Endodermal cell (in vitro differentiated cells): Measurements from ENCODE around the gene CRTC3. TPM values are rescaled to one million over a fixed set of nuclear protein-coding genes. Genes with fewer than 3 reads are reported as not detected.
A peak's percentile ranks its signal among the peaks of the same experiment; 100 is the strongest.

ENCODE experiments used
- DNase-seq: peaks from one replicate; pipeline ENCODE4 v3.0.0-alpha.2; 2017
- H3K27ac ChIP-seq: 2 replicates; pipeline ENCODE4 v1.5.1; 2013; ENCODE audit warnings: mild to moderate bottlenecking, low read depth, low read length, moderate library complexity
- H3K27me3 ChIP-seq: 2 replicates; pipeline ENCODE4 v1.6.1; 2013; ENCODE audit warnings: mild to moderate bottlenecking, low read length, moderate library complexity; ENCODE audit not compliant: insufficient read depth, control insufficient read depth, poor library complexity, severe bottlenecking
- H3K36me3 ChIP-seq: 2 replicates; pipeline ENCODE4 v1.7.0; 2013; ENCODE audit warnings: mild to moderate bottlenecking, low read length, moderate library complexity; ENCODE audit not compliant: control insufficient read depth, insufficient read depth
- H3K4me1 ChIP-seq: one replicate; pipeline ENCODE4 v1.7.0; 2013; ENCODE audit warnings: low read length; ENCODE audit not compliant: control insufficient read depth, insufficient read depth
- H3K4me3 ChIP-seq: 2 replicates; pipeline ENCODE4 v1.5.1; 2013; ENCODE audit warnings: mild to moderate bottlenecking, low read length, moderate library complexity
- H3K9ac ChIP-seq: 2 replicates; pipeline ENCODE4 v1.6.1; 2013; ENCODE audit warnings: mild to moderate bottlenecking, low read length, moderate library complexity; ENCODE audit not compliant: poor library complexity, severe bottlenecking; ENCODE audit errors: extremely low read depth
- H3K9me3 ChIP-seq: 2 replicates; pipeline ENCODE4 v1.6.1; 2013; ENCODE audit warnings: mild to moderate bottlenecking, low read length, moderate library complexity; ENCODE audit not compliant: control insufficient read depth
- H3K27ac Mint-ChIP-seq: 2 replicates; pipeline ENCODE4 v1.8.0; 2020; ENCODE audit warnings: mixed read lengths
- H3K27me3 Mint-ChIP-seq: 2 replicates; pipeline ENCODE4 v1.8.0; 2021; ENCODE audit warnings: mild to moderate bottlenecking, mixed read lengths; ENCODE audit not compliant: insufficient read depth
- H3K36me3 Mint-ChIP-seq: 2 replicates; pipeline ENCODE4 v1.8.0; 2020; ENCODE audit warnings: low read depth, mixed read lengths
- H3K4me1 Mint-ChIP-seq: 2 replicates; pipeline ENCODE4 v1.8.0; 2020; ENCODE audit warnings: mixed read lengths
- H3K4me3 Mint-ChIP-seq: 2 replicates; pipeline ENCODE4 v1.8.0; 2020; ENCODE audit warnings: mild to moderate bottlenecking, moderate library complexity, mixed read lengths
- H3K9me3 Mint-ChIP-seq: 2 replicates; pipeline ENCODE4 v1.8.0; 2020; ENCODE audit warnings: mild to moderate bottlenecking, mixed read lengths
- WGBS, 2 experiments: methylation state at CpG; one replicate each; pipeline versions ENCODE4 v1.1.5 to v1.1.7; 2013; ENCODE audit warnings: missing lambda C conversion rate in 2 of 2, mixed read lengths in 1 of 2; ENCODE audit not compliant: insufficient coverage in 1 of 2, insufficient read length in 1 of 2; 5-methylcytosine and 5-hydroxymethylcytosine counted together
- total RNA-seq, 2 donors: library from RNA; stranded (reverse); fragmentation: NEBNext Ultra II Directional in 1 of 2; extraction: Animal tissue kit (Norgen Biotek cat#: 25700) in 1 of 2; gene quantifications; 2 replicates in 1 of 2; 3 replicates in 1 of 2; pipeline ENCODE4 v1.2.1, GENCODE V29; 2021
- TF ChIP-seq, protein P1 (sequence below): fragments of 200-600 bp; sonication (generic); conservative IDR thresholded peaks from 2 replicates; pipeline ENCODE4 v1.5.0; 2021; ENCODE audit warnings: antibody characterized with exemption, mild to moderate bottlenecking

Gene CRTC3
- total RNA-seq, 2 donors from 2014 or later: 17.3 to 21.9 TPM

DNA sequence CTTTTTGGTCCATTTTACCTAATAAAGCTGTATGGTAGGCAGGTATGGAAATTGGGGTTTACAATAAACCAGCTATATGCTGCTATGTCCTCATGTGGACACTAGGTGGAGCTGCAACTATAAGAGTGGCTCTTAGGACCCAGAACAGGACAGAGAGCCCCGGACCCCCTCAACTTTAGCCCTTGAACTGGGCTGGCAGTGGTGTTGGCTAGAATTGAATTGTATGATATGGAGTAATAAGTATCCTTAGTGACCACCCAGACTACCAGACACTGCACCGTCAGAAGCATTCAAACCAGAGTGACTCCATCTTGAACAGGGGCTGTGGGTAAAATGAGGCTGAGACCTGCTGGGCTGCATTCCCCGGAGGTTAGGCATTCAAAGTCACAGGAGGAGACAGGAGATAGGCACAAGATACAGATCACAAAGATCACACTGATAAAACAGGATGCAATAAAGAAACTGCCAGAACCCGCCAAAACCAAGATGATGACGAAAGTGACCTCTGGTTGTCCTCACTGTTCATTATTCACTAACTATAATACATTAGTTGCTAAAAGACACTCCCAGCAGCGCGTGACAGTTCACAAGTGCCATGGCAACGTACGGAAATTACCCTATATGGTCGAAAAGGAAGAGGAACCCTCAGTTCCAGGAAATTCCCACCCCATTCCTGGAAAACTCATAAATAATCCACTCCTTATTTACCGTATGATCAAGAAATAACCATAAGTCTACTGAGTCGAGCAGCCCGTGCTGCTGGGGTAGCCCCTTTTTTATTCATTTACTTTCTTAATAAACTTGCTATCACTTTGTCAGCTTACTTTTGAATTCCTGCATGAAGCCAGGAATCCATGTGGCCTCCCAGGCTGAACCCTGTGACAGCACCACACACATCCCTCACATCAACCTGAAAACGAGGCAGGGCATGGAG, 118.7 kb downstream of the CRTC3 start:
- Histone ChIP-seq H3K36me3 (peaks cover under 1% of the 10 kb centered on the region), H3K4me3 (no peak overlapping the region), H3K27ac (no peak overlapping the region), H3K27me3 (no peaks in the 10 kb centered on the region), H3K9ac (no peak overlapping the region), H3K9me3 (no peaks in the 10 kb centered on the region), H3K4me1 (no peaks in the 10 kb centered on the region)
- TF ChIP-seq, protein P1, sequence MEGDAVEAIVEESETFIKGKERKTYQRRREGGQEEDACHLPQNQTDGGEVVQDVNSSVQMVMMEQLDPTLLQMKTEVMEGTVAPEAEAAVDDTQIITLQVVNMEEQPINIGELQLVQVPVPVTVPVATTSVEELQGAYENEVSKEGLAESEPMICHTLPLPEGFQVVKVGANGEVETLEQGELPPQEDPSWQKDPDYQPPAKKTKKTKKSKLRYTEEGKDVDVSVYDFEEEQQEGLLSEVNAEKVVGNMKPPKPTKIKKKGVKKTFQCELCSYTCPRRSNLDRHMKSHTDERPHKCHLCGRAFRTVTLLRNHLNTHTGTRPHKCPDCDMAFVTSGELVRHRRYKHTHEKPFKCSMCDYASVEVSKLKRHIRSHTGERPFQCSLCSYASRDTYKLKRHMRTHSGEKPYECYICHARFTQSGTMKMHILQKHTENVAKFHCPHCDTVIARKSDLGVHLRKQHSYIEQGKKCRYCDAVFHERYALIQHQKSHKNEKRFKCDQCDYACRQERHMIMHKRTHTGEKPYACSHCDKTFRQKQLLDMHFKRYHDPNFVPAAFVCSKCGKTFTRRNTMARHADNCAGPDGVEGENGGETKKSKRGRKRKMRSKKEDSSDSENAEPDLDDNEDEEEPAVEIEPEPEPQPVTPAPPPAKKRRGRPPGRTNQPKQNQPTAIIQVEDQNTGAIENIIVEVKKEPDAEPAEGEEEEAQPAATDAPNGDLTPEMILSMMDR: peak; percentile 97
- WGBS, 2 experiments: 80 to 84% methylated on average over 12 to 14 of the region's 14 CpGs
- Mint-ChIP-seq H3K36me3 (peaks cover 9% of the 10 kb centered on the region), H3K27me3 (no peaks in the 10 kb centered on the region), H3K27ac (no peak overlapping the region), H3K4me3 (no peak overlapping the region), H3K9me3 (peaks cover 2% of the 10 kb centered on the region), H3K4me1 (peaks cover 6% of the 10 kb centered on the region)
- DNase-seq: peak; percentile 82

DNA sequence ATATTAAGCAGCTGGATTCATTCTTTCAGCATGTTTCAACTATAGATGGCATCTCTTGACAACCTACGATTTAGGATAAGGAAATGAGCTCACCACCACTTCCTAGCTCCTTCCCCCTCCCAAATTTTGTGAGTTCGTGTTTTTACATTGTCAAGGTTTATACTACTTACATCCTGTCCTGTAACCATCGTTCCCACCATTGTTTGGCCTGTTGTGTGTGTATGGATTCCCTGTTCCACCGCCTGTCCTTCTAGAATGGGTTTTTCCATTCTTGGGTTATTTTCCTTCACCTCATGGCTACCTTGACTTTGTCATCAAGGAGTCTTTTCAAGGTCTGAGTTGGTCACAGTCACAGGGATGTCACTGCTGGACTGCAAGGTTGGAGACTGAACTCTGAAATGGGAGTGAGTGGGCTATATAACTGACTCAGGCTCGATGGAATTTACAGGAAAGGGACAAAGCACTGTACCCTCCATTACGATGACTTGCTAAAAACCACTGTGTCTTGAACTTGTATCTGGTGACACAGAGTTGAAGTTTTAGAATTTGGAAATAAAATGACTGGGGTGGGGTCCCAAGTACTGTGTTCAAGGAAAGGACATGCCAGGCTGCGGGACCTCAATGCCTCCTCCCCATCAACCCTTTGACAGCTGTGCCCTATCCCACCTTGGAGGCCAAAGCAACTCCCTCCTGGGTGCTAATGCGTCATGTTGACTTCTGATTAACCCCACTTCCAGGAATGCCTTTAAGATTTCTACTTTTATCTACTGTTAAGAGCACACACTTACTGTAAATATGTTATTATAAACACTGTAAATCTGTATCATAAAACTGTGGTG, 120.6 kb downstream of the CRTC3 start:
- H3K9me3 ChIP-seq: no peaks in the 10 kb centered on the region
- TF ChIP-seq, protein P1: no peak
- H3K27ac ChIP-seq: no peak overlapping the region
- no peak overlapping the region for H3K27ac Mint-ChIP-seq
- 91 to 93% methylated on average over 6 to 8 of the region's 8 CpGs for WGBS, 2 experiments
- no peak for DNase-seq
- no peaks in the 10 kb centered on the region for H3K4me1 ChIP-seq
- peaks cover 6% of the 10 kb centered on the region for H3K4me1 Mint-ChIP-seq
- no peak overlapping the region for H3K4me3 Mint-ChIP-seq
- no peaks in the 10 kb centered on the region for H3K27me3 ChIP-seq
- H3K9me3 Mint-ChIP-seq: peaks cover 2% of the 10 kb centered on the region
- H3K9ac ChIP-seq: no peak overlapping the region
- no peaks in the 10 kb centered on the region for H3K36me3 ChIP-seq
- no peaks in the 10 kb centered on the region for H3K27me3 Mint-ChIP-seq
- no peak overlapping the region for H3K4me3 ChIP-seq
- no peaks in the 10 kb centered on the region for H3K36me3 Mint-ChIP-seq

- DNase-seq: no peak
- Mint-ChIP-seq H3K27me3 (no peaks in the 10 kb centered on the region), H3K27ac (no peak overlapping the region), H3K4me3 (no peak overlapping the region), H3K4me1 (peaks cover 7% of the 10 kb centered on the region), H3K9me3 (peaks cover 2% of the 10 kb centered on the region), H3K36me3 (no peaks in the 10 kb centered on the region)
- Histone ChIP-seq H3K9me3 (no peaks in the 10 kb centered on the region), H3K9ac (no peak overlapping the region), H3K4me3 (no peak overlapping the region), H3K36me3 (no peaks in the 10 kb centered on the region), H3K27ac (no peak overlapping the region), H3K4me1 (no peaks in the 10 kb centered on the region), H3K27me3 (no peaks in the 10 kb centered on the region)
- TF ChIP-seq, protein P1: no peak
- 86 to 88% methylated on average over 11 to 14 of the region's 14 CpGs for WGBS, 2 experiments
Observed at GRCh38 chr15:90650956-90651689, 121.4 kb downstream of the CRTC3 start.
